ENCODE data around the gene ABCB7. TPM values are rescaled to one million over a fixed set of nuclear protein-coding genes. Genes with fewer than 3 reads are reported as not detected.
"Not testable (repeated sequence)": the region's sequence is repeated elsewhere in the genome, so short reads cannot be mapped to it uniquely, and the experiment has no call there.

ABCB7 gene
- total RNA-seq: 10 to 100 TPM; 13.4 to 14.5 TPM
- 22.7 TPM for polyA plus RNA-seq (2013, experiment 1 of 2)
- 23.9 TPM for polyA plus RNA-seq (2013, experiment 2 of 2)
- total RNA-seq: 25.3 to 73.9 (median 40.7) reads per million in 172 experiments

GRCh38 chrX:75155827-75156525, at the start of gene ABCB7:
ABCB7 (minus strand) TSS chrX:75156283; CDS start chrX:75156272, 11 bp downstream.
- intact Hi-C loops (cut with DNase I, micrococcal nuclease): loop anchor here (5.0 to 10.0 kb wide), 3 partner anchors 116 to 1269 kb away; partner anchors contain the start of genes UPRT (in 2 of the 2), MAGEE1 (in 1 of the 2) and RLIM (in 1 of the 2)
- H3K36me3 Mint-ChIP-seq (ENCODE audit: low read depth): peaks cover 13% of the 10 kb centered on the region
- peaks cover 66% of the 10 kb centered on the region for H3K4me1 Mint-ChIP-seq (ENCODE audit: low read depth)
- no peaks in the 10 kb centered on the region for H3K9me3 Mint-ChIP-seq
- no peaks in the 10 kb centered on the region for H3K27me3 ChIP-seq (ENCODE audit: control insufficient read depth in 1 of 2, insufficient read depth in 2 of 2, low read length in 2 of 2)
- DNase-seq (peak; percentile 38 to 85 (median 57)), ATAC-seq (ENCODE audit: poor library complexity) (peak; percentile 94)
- no peaks in the 10 kb centered on the region for H3K9me3 ChIP-seq (ENCODE audit: control insufficient read depth in 1 of 2, insufficient read depth in 1 of 2, low read length in 2 of 2)
- ChIA-PET POLR2A (interaction anchor here (1.0 to 1.6 kb wide), 3 partner anchors 10 to 542 kb away, joined by 3 to 7 read pairs (median 5); partner anchors contain the start of genes RLIM and UPRT), CTCF (no interaction called here)
- peak within 1 kb of the TSS; percentile 93 for H3K27ac Mint-ChIP-seq
- H3K4me1 ChIP-seq (ENCODE audit: insufficient read depth, low read length): peaks cover 3% of the 10 kb centered on the region
- no peaks in the 10 kb centered on the region for H3K27me3 Mint-ChIP-seq
- peak within 1 kb of the TSS; percentile 77 for H3K4me3 ChIP-seq (ENCODE audit: low read length)
- H3K36me3 ChIP-seq (ENCODE audit: insufficient read depth, low read length): no peaks in the 10 kb centered on the region
- H3K4me3 Mint-ChIP-seq: peak within 1 kb of the TSS; percentile 95
- peak within 1 kb of the TSS; percentile 52 to 76 for H3K27ac ChIP-seq (ENCODE audit: low read depth in 1 of 2, low read length in 2 of 2)
- TF ChIP-seq CTCF (IDR thresholded peaks at IDR 0.05): no peak

DNA sequence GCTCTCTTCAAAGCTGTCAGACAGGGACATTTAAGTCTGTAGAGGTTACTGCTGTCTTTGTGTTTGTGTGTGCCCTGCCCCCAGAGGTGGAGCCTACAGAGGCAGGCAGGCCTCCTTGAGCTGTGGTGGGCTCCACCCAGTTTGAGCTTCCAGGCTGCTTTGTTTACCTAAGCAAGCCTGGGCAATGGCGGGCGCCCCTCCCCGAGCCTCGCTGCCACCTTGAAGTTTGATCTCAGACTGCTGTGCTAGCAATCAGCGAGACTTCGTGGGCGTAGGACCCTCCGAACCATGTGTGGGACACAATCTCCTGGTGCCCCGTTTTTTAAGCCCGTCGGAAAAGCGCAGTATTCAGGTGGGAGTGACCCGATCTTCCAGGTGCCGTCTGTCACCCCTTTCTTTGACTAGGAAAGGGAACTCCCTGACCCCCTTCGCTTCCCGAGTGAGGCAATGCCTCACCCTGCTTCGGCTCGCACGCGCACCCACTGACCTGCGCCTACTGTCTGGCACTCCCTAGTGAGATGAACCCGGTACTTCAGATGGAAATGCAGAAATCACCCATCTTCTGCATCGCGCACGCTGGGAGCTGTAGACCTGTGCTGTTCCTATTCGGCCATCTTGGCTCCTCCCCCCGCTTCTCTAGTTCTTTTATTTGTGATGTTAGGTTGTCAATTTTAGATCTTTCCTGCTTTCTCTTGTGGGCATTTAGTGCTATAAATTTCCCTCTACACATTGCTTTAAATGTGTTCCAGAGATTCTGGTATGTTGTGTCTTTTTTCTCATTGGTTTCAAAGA, 32.5 kb upstream of the ABCB7 start:
- H3K36me3 ChIP-seq (ENCODE audit: insufficient read depth, low read length); H3K27me3 Mint-ChIP-seq; H3K4me1 Mint-ChIP-seq (ENCODE audit: low read depth); H3K27ac Mint-ChIP-seq; ATAC-seq (ENCODE audit: poor library complexity); CTCF ChIA-PET; H3K27me3 ChIP-seq (ENCODE audit: control insufficient read depth in 1 of 2, insufficient read depth in 2 of 2, low read length in 2 of 2); H3K4me3 ChIP-seq (ENCODE audit: low read length); H3K4me1 ChIP-seq (ENCODE audit: insufficient read depth, low read length); POLR2A ChIA-PET; H3K36me3 Mint-ChIP-seq (ENCODE audit: low read depth); DNase-seq; intact Hi-C loops (cut with DNase I, micrococcal nuclease); H3K9me3 Mint-ChIP-seq; H3K4me3 Mint-ChIP-seq; H3K9me3 ChIP-seq (ENCODE audit: control insufficient read depth in 1 of 2, insufficient read depth in 1 of 2, low read length in 2 of 2); H3K27ac ChIP-seq (ENCODE audit: low read depth in 1 of 2, low read length in 2 of 2): not testable (repeated sequence)

DNA sequence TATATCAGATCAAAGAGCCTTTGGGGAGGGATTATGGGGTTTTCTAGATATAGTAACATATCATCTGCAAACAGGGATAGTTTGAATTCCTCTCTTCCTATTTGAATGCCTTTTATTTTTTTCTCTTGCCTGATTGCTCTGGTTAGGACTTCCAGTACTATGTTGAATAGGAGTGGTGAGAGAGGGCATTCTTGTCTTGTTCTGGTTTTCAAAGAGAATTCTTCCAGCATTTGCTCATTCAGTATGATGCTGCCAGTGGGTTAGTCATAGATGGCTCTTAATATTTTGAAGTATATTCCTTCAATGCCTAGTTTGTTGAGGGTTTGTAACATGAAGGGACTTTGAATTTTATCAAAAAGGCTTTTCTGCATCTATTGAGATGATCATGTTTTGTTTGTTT, 25.6 kb upstream of the ABCB7 start:
- intact Hi-C loops (cut with DNase I, micrococcal nuclease): no loop called here
- POLR2A ChIA-PET: no interaction called here
- no peak for TF ChIP-seq CTCF (IDR thresholded peaks at IDR 0.05)
- H3K36me3 ChIP-seq (ENCODE audit: insufficient read depth, low read length): no peaks in the 10 kb centered on the region
- H3K4me3 ChIP-seq (ENCODE audit: low read length): no peak overlapping the region
- no peaks in the 10 kb centered on the region for H3K9me3 Mint-ChIP-seq
- no peak overlapping the region for H3K27ac Mint-ChIP-seq
- no peaks in the 10 kb centered on the region for H3K4me1 Mint-ChIP-seq (ENCODE audit: low read depth)
- H3K27me3 Mint-ChIP-seq: no peaks in the 10 kb centered on the region
- no peak overlapping the region for H3K4me3 Mint-ChIP-seq
- no peak for ATAC-seq (ENCODE audit: poor library complexity)
- no peak overlapping the region for H3K27ac ChIP-seq (ENCODE audit: low read depth in 1 of 2, low read length in 2 of 2)
- CTCF ChIA-PET: no interaction called here
- no peaks in the 10 kb centered on the region for H3K27me3 ChIP-seq (ENCODE audit: control insufficient read depth in 1 of 2, insufficient read depth in 2 of 2, low read length in 2 of 2)
- H3K4me1 ChIP-seq (ENCODE audit: insufficient read depth, low read length): no peaks in the 10 kb centered on the region
- H3K36me3 Mint-ChIP-seq (ENCODE audit: low read depth): no peaks in the 10 kb centered on the region
- no peaks in the 10 kb centered on the region for H3K9me3 ChIP-seq (ENCODE audit: control insufficient read depth in 1 of 2, insufficient read depth in 1 of 2, low read length in 2 of 2)
- DNase-seq: no peak

- H3K4me3 ChIP-seq (ENCODE audit: low read length); DNase-seq; H3K27ac ChIP-seq (ENCODE audit: low read depth in 1 of 2, low read length in 2 of 2); intact Hi-C loops (cut with DNase I, micrococcal nuclease); H3K27me3 ChIP-seq (ENCODE audit: control insufficient read depth in 1 of 2, insufficient read depth in 2 of 2, low read length in 2 of 2); H3K9me3 Mint-ChIP-seq; H3K36me3 Mint-ChIP-seq (ENCODE audit: low read depth); H3K27me3 Mint-ChIP-seq; POLR2A ChIA-PET; H3K4me3 Mint-ChIP-seq; H3K4me1 Mint-ChIP-seq (ENCODE audit: low read depth); ATAC-seq (ENCODE audit: poor library complexity); H3K4me1 ChIP-seq (ENCODE audit: insufficient read depth, low read length); H3K9me3 ChIP-seq (ENCODE audit: control insufficient read depth in 1 of 2, insufficient read depth in 1 of 2, low read length in 2 of 2); H3K36me3 ChIP-seq (ENCODE audit: insufficient read depth, low read length); CTCF ChIA-PET; H3K27ac Mint-ChIP-seq: not testable (repeated sequence)
Observed at GRCh38 chrX:75179536-75180293, 23.6 kb upstream of the ABCB7 start.

DNA sequence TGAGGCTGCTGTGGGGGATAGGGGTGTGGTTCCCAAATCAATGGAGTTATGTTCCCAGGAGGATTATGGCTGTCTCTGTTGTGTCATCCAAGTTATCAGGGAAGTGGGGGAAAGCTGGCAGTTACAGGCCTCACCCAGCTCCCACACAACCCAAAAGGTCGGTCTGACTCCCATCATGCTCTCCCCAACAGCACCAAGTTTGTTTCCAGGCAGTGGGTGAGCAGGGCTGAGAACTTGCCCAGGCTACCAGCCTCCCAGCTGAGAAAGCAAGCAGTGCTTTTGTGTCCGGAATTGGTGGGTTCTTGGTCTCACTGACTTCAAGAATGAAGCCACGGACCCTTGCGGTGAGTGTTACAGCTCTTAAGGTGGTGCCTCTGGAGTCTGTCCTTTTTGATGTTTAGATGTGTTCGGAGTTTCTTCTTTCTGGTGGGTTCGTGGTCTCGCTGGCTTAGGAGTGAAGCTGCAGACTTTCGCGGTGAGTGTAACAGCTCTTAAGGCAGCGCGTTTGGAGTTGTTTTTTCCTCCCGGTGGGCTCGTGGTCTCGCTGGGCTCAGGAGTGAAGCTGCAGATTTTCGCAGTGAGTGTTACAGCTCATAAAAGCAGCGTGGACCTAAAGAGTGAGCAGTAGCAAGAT, 16.3 kb upstream of the ABCB7 start:
- H3K27ac ChIP-seq (ENCODE audit: low read depth in 1 of 2, low read length in 2 of 2); H3K9me3 Mint-ChIP-seq; H3K4me3 Mint-ChIP-seq; H3K9me3 ChIP-seq (ENCODE audit: control insufficient read depth in 1 of 2, insufficient read depth in 1 of 2, low read length in 2 of 2); intact Hi-C loops (cut with DNase I, micrococcal nuclease); DNase-seq; H3K36me3 Mint-ChIP-seq (ENCODE audit: low read depth); POLR2A ChIA-PET; H3K4me1 Mint-ChIP-seq (ENCODE audit: low read depth); ATAC-seq (ENCODE audit: poor library complexity); H3K27ac Mint-ChIP-seq; CTCF ChIA-PET; H3K36me3 ChIP-seq (ENCODE audit: insufficient read depth, low read length); H3K27me3 ChIP-seq (ENCODE audit: control insufficient read depth in 1 of 2, insufficient read depth in 2 of 2, low read length in 2 of 2); H3K27me3 Mint-ChIP-seq; H3K4me1 ChIP-seq (ENCODE audit: insufficient read depth, low read length); H3K4me3 ChIP-seq (ENCODE audit: low read length): not testable (repeated sequence)

Measured in CD4-positive, alpha-beta T cell (primary cell).